GM12891 (cell line): ENCODE data around the gene CELF2.

Experiments used
- POLR2A ChIP-seq: IDR thresholded peaks from 2 replicates; pipeline ENCODE4 v1.6.1; 2011; ENCODE audit warnings: low read depth, low read length, control low read depth
- POLR2AphosphoS5 ChIP-seq: IDR thresholded peaks from 2 replicates; pipeline ENCODE4 v1.6.1; 2011; ENCODE audit warnings: low read depth, low read length, control low read depth
- TAF1 ChIP-seq: IDR thresholded peaks from 2 replicates; pipeline ENCODE4 v1.6.1; 2011; ENCODE audit warnings: low read depth, low read length, control low read depth

DNA sequence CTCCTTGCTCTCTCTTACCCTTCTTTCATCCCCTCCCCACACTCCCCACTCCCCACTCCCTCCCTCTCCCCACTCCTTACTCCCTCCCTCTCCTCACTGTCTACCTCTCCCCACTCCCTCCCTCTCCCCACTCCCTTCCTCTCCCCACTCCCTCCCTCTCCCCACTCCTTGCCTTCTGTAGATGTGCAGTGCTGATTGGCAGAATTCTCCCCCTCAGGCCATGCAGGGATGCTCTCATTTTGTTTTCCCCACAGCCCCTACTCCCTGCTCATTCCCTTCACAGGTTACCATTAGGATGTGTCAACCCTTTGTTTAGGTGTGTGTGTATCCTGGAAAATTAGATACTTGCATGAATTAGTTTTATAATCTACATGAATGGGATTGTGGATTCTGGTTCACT, 90.3 kb downstream of the CELF2 start:
- TF ChIP-seq POLR2A, result no peak
- TF ChIP-seq TAF1, result no peak
- no peak for TF ChIP-seq POLR2AphosphoS5
